GM12878 (cell line): Measurements from ENCODE around the gene TNRC6B. TPM values are rescaled to one million over a fixed set of nuclear protein-coding genes. Genes with fewer than 3 reads are reported as not detected.
A peak's percentile ranks its signal among the peaks of the same experiment; 100 is the strongest.

Experiments used
- ATAC-seq: fragments of 200-7000 bp; cut with Tn5 transposase; 3 replicates; pipeline ENCODE4 v1.9.1; 2020; ENCODE audit warnings: mild to moderate bottlenecking, moderate library complexity
- BruUV-seq: library from RNA; stranded (reverse); fragments of 400-500 nt; replicated peaks from 2 replicates; lab custom pipeline; 2021; lab: Mats Ljungman, UMichigan
- CTCF ChIA-PET: fragments of 300-600 bp; sonication (Branson Sonifier 250); formaldehyde crosslinking; extraction: SDS; loops from one replicate; lab custom pipeline; 2021; ENCODE audit warnings: inconsistent platforms; lab: Yijun Ruan, JAX
- POLR2A ChIA-PET: fragments of 350-600 bp; formaldehyde crosslinking; extraction: SDS; loops from one replicate; lab custom pipeline; 2021; ENCODE audit warnings: inconsistent platforms; lab: Charles Lee
- RAD21 ChIA-PET: fragments of 300-600 bp; sonication (Branson Sonifier 250); formaldehyde crosslinking; loops from one replicate; lab custom pipeline; 2023; ENCODE audit warnings: antibody characterized with exemption; ENCODE audit not compliant: unreplicated experiment; lab: Charles Lee
- SMC1A ChIA-PET: fragments of 300-600 bp; sonication (Branson Sonifier 250); formaldehyde crosslinking; loops from one replicate; lab custom pipeline; 2023; ENCODE audit not compliant: unreplicated experiment, uncharacterized antibody; lab: Charles Lee
- DNase-seq: peaks from one replicate; pipeline ENCODE4 v3.0.0-alpha.2; 2011; ENCODE audit warnings: low read depth, low spot score
- FAIRE-seq: peaks from 3 replicates; lab custom pipeline; 2011; peaks lifted over from hg19 to GRCh38; lab: Jason Lieb, UNC
- H2AFZ ChIP-seq: 2 replicates; pipeline ENCODE4 v1.6.0; 2011; ENCODE audit warnings: low read depth, low read length, control low read depth; ENCODE audit not compliant: control insufficient read depth
- H3K27ac ChIP-seq: 2 replicates; pipeline ENCODE4 v1.5.1; 2011; ENCODE audit warnings: control low read depth; ENCODE audit not compliant: control insufficient read depth, insufficient read depth
- H3K27me3 ChIP-seq, 2 experiments: replicated peaks in 1 of 2; 2 replicates each; pipeline versions ENCODE4 v1.6.0 to v1.6.1; 2011; ENCODE audit warnings: low read length in 1 of 2; ENCODE audit not compliant: control insufficient read depth in 2 of 2, insufficient read depth in 2 of 2
- H3K36me3 ChIP-seq, 2 experiments: 2 replicates each; pipeline ENCODE4 v1.5.1; 2011; ENCODE audit warnings: low read length in 1 of 2; ENCODE audit not compliant: control insufficient read depth in 2 of 2, insufficient read depth in 2 of 2
- H3K4me1 ChIP-seq: 2 replicates; pipeline ENCODE4 v1.6.1; 2011; ENCODE audit warnings: mild to moderate bottlenecking, low read length, moderate library complexity, mixed read lengths; ENCODE audit not compliant: control insufficient read depth, insufficient read depth
- H3K4me2 ChIP-seq: 2 replicates; pipeline ENCODE4 v1.6.0; 2011; ENCODE audit warnings: control low read depth; ENCODE audit not compliant: control insufficient read depth, insufficient read depth
- H3K4me3 ChIP-seq: fragments of 200-600 bp; sonication (generic); 2 replicates; pipeline ENCODE4 v1.5.1; 2016
- H3K79me2 ChIP-seq: 2 replicates; pipeline ENCODE4 v1.6.0; 2011; ENCODE audit warnings: low read length; ENCODE audit not compliant: control insufficient read depth, insufficient read depth
- H3K9ac ChIP-seq: 2 replicates; pipeline ENCODE4 v1.8.0; 2011; ENCODE audit warnings: low read length, control low read depth, mixed read lengths; ENCODE audit not compliant: control insufficient read depth, insufficient read depth
- H3K9me3 ChIP-seq: replicated peaks from 3 replicates; pipeline ENCODE4 v1.5.1; 2011; ENCODE audit warnings: mild to moderate bottlenecking, low read length; ENCODE audit not compliant: control insufficient read depth, insufficient read depth
- H4K20me1 ChIP-seq: 2 replicates; pipeline ENCODE4 v1.6.0; 2011; ENCODE audit not compliant: control insufficient read depth, insufficient read depth
- EP300 ChIP-seq, 2 experiments: fragments of 150-350 bp in 1 of 2; IDR thresholded peaks; 2 replicates each; pipeline ENCODE4 v1.6.1; 2011 to 2012; ENCODE audit warnings: low read depth in 2 of 2, low read length in 2 of 2, borderline replicate concordance in 1 of 2, improper control_type of control experiment in 1 of 2, inconsistent platforms in 1 of 2; ENCODE audit not compliant: control insufficient read depth in 1 of 2
- HDGF ChIP-seq: fragments of 450-650 bp; IDR thresholded peaks from 2 replicates; pipeline ENCODE4 v1.6.1; 2016; ENCODE audit warnings: antibody characterized with exemption
- NR2C1 ChIP-seq: fragments of 450-650 bp; IDR thresholded peaks from 2 replicates; pipeline ENCODE4 v1.6.1; 2017; ENCODE audit warnings: antibody characterized with exemption, mild to moderate bottlenecking, moderate library complexity
- POLR2A ChIP-seq: IDR thresholded peaks from 2 replicates; pipeline ENCODE4 v1.6.1; 2011; ENCODE audit warnings: low read depth, mild to moderate bottlenecking, low read length
- RUNX3 ChIP-seq: IDR thresholded peaks from 2 replicates; pipeline ENCODE4 v1.6.1; 2012; ENCODE audit warnings: low read length, inconsistent platforms
- SP1 ChIP-seq: IDR thresholded peaks from one replicate; pipeline ENCODE4 v1.6.1; 2011; ENCODE audit warnings: low read depth, low read length
- ZBTB4 ChIP-seq: fragments of 450-650 bp; formaldehyde crosslinking; IDR thresholded peaks from 2 replicates; pipeline ENCODE4 v1.4.0; 2022; ENCODE audit warnings: mild to moderate bottlenecking, moderate library complexity
- WGBS: methylation state at CpG from one replicate; pipeline ENCODE4 v1.1.6; 2016; ENCODE audit warnings: low lambda C conversion rate; ENCODE audit not compliant: insufficient replicate concordance, insufficient coverage; ENCODE audit errors: missing lambda C conversion rate; 5-methylcytosine and 5-hydroxymethylcytosine counted together
- in situ Hi-C: fragments of 300-500 bp; cut with MboI; formaldehyde crosslinking; loops from 9 replicates; pipeline ENCODE4 v1.14.3; 2018; ENCODE audit warnings: mixed read lengths
- intact Hi-C: fragments of 100-400 bp; cut with micrococcal nuclease; formaldehyde crosslinking; loops from one replicate; pipeline ENCODE4 v1.14.2; 2022; ENCODE audit not compliant: unreplicated experiment
- polyA plus RNA-seq, 11 experiments: library from polyadenylated mRNA; depleted of rRNA in 4 of 11; unstranded in 6 of 11; stranded (reverse) in 5 of 11; fragments of >200 nt; fragmentation: Nextera tagmentation in 4 of 11; fragmentation: Illumina TruSeq in 1 of 11; extraction: Ambion mirVana in 4 of 11; extraction: Trizol in 1 of 11; gene quantifications; 1 replicate in 1 of 11; 2 replicates in 10 of 11; pipeline versions ENCODE4 v1.2.1 to v1.2.3, GENCODE V29; 2011 to 2016; ENCODE audit warnings: inconsistent platforms in 2 of 11, missing spikeins in 2 of 11, low read depth in 1 of 11
- total RNA-seq, 4 experiments: library from RNA; depleted of rRNA in 3 of 4; stranded (reverse); fragments of >200 nt in 3 of 4; fragmentation: Illumina TruSeq in 1 of 4; extraction: Trizol in 1 of 4; gene quantifications; 2 replicates each; pipeline versions ENCODE4 v1.2.1 to v1.2.3, GENCODE V29; 2013 to 2021

TNRC6B gene
- total and polyA plus RNA-seq, 10 of the 15 experiments (the other 5 are each of a cell fraction or from before 2014, with no cell fraction given), result 3.6 to 32.8 (median 16.4) TPM

GRCh38 chr22:40330086-40330485, 152.4 kb downstream of the TNRC6B start:
- in situ Hi-C loops, result no loop called here
- Histone ChIP-seq H3K27ac (no peak overlapping the region), H3K79me2 (no peaks in the 10 kb centered on the region), H3K9ac (no peak overlapping the region), H4K20me1 (no peaks in the 10 kb centered on the region), H3K36me3 (peaks cover 0 to 2% of the 10 kb centered on the region in 2 experiments; a peak in 1 of 4 replicates), H3K4me1 (peaks cover 17% of the 10 kb centered on the region), H3K4me3 (no peak overlapping the region), H3K27me3 (no peaks in the 10 kb centered on the region), H3K9me3 (no peaks in the 10 kb centered on the region), H3K4me2 (no peak overlapping the region), H2AFZ (no peak overlapping the region)
- no peak for TF ChIP-seq ZBTB4 (CRISPR knock-in tag)
- 0 out of 2 replicates have a peak, but pooled peaks have one; percentile 10 for TF ChIP-seq POLR2A
- ChIA-PET SMC1A (interaction anchor here (1.3 kb wide), 1 partner anchor 10 kb away, joined by 4 read pairs; no protein-coding TSS in a partner anchor), RAD21 (no interaction called here), POLR2A (interaction anchor here (1.2 kb wide), 1 partner anchor 13 kb away, joined by 4 read pairs; no protein-coding TSS in a partner anchor), CTCF (interaction anchor here (0.9 to 1.2 kb wide), 2 partner anchors 21 to 29 kb away, joined by 3 to 4 read pairs; no protein-coding TSS in a partner anchor)
- DNase-seq, result no peak
- no peak for FAIRE-seq
- intact Hi-C loops, result no loop called here
- WGBS, result 98% methylated on average over 4 of the region's 4 CpGs
- BruUV-seq, result no TSS peak
- no peak for ATAC-seq

DNA sequence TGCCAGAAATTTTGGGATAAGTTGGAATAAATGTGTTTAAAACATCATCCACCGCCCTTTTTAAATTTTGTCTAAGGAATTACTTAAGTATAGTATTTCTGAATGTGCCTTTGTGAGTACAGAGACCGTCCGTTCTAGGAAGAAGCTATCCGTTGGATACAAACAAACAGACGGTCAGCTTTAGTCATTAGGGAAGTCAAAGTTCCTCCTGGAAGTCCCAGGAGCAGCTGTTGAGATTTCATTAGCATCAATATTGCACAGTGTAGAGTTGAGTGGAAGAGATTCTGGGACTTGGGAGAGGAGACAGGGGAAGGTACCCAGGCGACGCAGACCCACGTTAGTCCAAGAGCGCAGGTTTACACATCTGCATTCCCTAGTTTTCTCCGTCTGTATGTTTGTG, 152.9 kb downstream of the TNRC6B start:
- Histone ChIP-seq H3K27me3 (no peaks in the 10 kb centered on the region), H3K79me2 (no peaks in the 10 kb centered on the region)
- intact Hi-C loops, result no loop called here
- WGBS, result 93% methylated on average over 10 of the region's 10 CpGs
- SMC1A ChIA-PET, result interaction anchor here (0.7 to 1.3 kb wide), 2 partner anchors 9 to 287 kb away, joined by 3 to 4 read pairs; no protein-coding TSS in a partner anchor
- no peak for TF ChIP-seq SP1
- TF ChIP-seq RUNX3, result no peak
- TF ChIP-seq HDGF, result no peak
- no peak for TF ChIP-seq EP300 (IDR thresholded peaks at IDR 0.05; ENCODE audit: borderline replicate concordance in 1 of 2, control insufficient read depth in 1 of 2, low read depth in 2 of 2, low read length in 2 of 2)
- no peak for TF ChIP-seq NR2C1
- TF ChIP-seq, all 136 proteins: peak for 0
- FAIRE-seq (no peak), ATAC-seq (no peak), DNase-seq (no peak)
- Histone ChIP-seq H3K4me2 (no peak overlapping the region), H3K4me1 (peaks cover 21% of the 10 kb centered on the region), H3K9me3 (no peaks in the 10 kb centered on the region), H3K4me3 (no peak overlapping the region), H2AFZ (no peak overlapping the region), H3K27ac (no peak overlapping the region), H3K9ac (no peak overlapping the region), H3K36me3 (peaks cover 0 to 2% of the 10 kb centered on the region in 2 experiments; a peak in 1 of 4 replicates), H4K20me1 (no peaks in the 10 kb centered on the region)
- ChIA-PET CTCF (interaction anchor here (0.9 to 1.2 kb wide), 2 partner anchors 20 to 29 kb away, joined by 3 to 4 read pairs; no protein-coding TSS in a partner anchor), POLR2A (interaction anchor here (1.2 kb wide), 1 partner anchor 12 kb away, joined by 4 read pairs; no protein-coding TSS in a partner anchor), RAD21 (interaction anchor here (0.9 kb wide), 1 partner anchor 15 kb away, joined by 4 read pairs; no protein-coding TSS in a partner anchor)
- in situ Hi-C loops, result no loop called here
- BruUV-seq, result no TSS peak
